ENCODE data around the gene HSPB9. TPM values are rescaled to one million over a fixed set of nuclear protein-coding genes. Genes with fewer than 3 reads are reported as not detected.

Gene HSPB9
- total and polyA plus RNA-seq, 10 of the 15 experiments (the other 5 are each of a cell fraction or from before 2014, with no cell fraction given): 0.04 to 0.40 (median 0.11) TPM; not detected in 7

- no peak for DNase-seq (ENCODE audit: low read depth, low spot score)
- H3K27me3 ChIP-seq (replicated peaks in 1 of 2; ENCODE audit: control insufficient read depth in 2 of 2, insufficient read depth in 2 of 2, low read length in 1 of 2): no peaks in the 10 kb centered on the region
- peaks cover 2 to 4% of the 10 kb centered on the region in 2 experiments; a peak in 1 of 4 replicates for H3K36me3 ChIP-seq (ENCODE audit: control insufficient read depth in 2 of 2, insufficient read depth in 2 of 2, low read length in 1 of 2)
- H2AFZ ChIP-seq (ENCODE audit: control insufficient read depth, low read depth, low read length): peak overlapping the region; percentile 54
- TF ChIP-seq IRF4 (IDR thresholded peaks at IDR 0.05; ENCODE audit: low read depth, low read length) (no peak), SPI1 (IDR thresholded peaks at IDR 0.05; ENCODE audit: borderline replicate concordance, insufficient read depth, low read depth, low read length) (peak; percentile 20; the same call in 1 of the 2 replicates), BHLHE40 (IDR thresholded peaks at IDR 0.05; ENCODE audit: borderline replicate concordance in 1 of 2, low read depth in 2 of 2, low read length in 1 of 2) (peak in 1 of 2 experiments; percentile 34; a peak in 1 of 4 replicates), POLR2A (IDR thresholded peaks at IDR 0.05; ENCODE audit: low read depth, low read length) (0 out of 2 replicates have a peak, but pooled peaks have one; percentile 13)
- peaks cover 5% of the 10 kb centered on the region for H3K4me1 ChIP-seq (ENCODE audit: control insufficient read depth, insufficient read depth, low read length)
- intact Hi-C loops (cut with micrococcal nuclease; ENCODE audit: unreplicated experiment) (no loop called here), in situ Hi-C loops (cut with MboI) (no loop called here)
- 10% methylated on average over 15 of the region's 15 CpGs for WGBS (ENCODE audit: insufficient coverage, insufficient replicate concordance, low lambda C conversion rate, missing lambda C conversion rate)
- H3K4me3 ChIP-seq: peak overlapping the region; percentile 91
- ChIA-PET SMC1A (ENCODE audit: uncharacterized antibody, unreplicated experiment) (interaction anchor here (1.0 to 2.0 kb wide), 5 partner anchors 16 to 27 kb away, joined by 4 to 12 read pairs (median 5); partner anchors contain the start of gene KCNH4), CTCF (interaction anchor here (1.4 to 2.2 kb wide), 4 partner anchors 8 to 34 kb away, joined by 6 to 12 read pairs (median 10); partner anchors contain the start of gene KAT2A), POLR2A (interaction anchor here (0.9 to 2.5 kb wide), 10 partner anchors 9 to 88 kb away, joined by 3 to 8 read pairs (median 5); no protein-coding TSS in a partner anchor), RAD21 (ENCODE audit: unreplicated experiment) (interaction anchor here (1.3 to 1.5 kb wide), 2 partner anchors 18 to 27 kb away, joined by 4 to 5 read pairs; no protein-coding TSS in a partner anchor)
- peaks cover 44% of the 10 kb centered on the region for H3K79me2 ChIP-seq (ENCODE audit: control insufficient read depth, insufficient read depth, low read length)
- BruUV-seq (replicated peaks): TSS peak; percentile 65
- peak overlapping the region; percentile 60 for H3K4me2 ChIP-seq (ENCODE audit: control insufficient read depth, insufficient read depth)
- ATAC-seq: peak; percentile 9
- H3K9me3 ChIP-seq (replicated peaks; ENCODE audit: control insufficient read depth, insufficient read depth, low read length): no peaks in the 10 kb centered on the region
- no peaks in the 10 kb centered on the region for H4K20me1 ChIP-seq (ENCODE audit: control insufficient read depth, insufficient read depth)
- peak overlapping the region; percentile 84 for H3K27ac ChIP-seq (ENCODE audit: control insufficient read depth, insufficient read depth)
- peak overlapping the region; percentile 98 for H3K9ac ChIP-seq (ENCODE audit: control insufficient read depth, insufficient read depth, low read length)
- peak; percentile 38 for FAIRE-seq
Observed at GRCh38 chr17:42153919-42154742, 31.5 kb downstream of the HSPB9 start.
